ENCODE data around the gene TIMM8A. TPM values are rescaled to one million over a fixed set of nuclear protein-coding genes. Genes with fewer than 3 reads are reported as not detected.

The TIMM8A gene
- total and polyA plus RNA-seq, 2 of the 13 experiments (the other 11 are each of a cell fraction or from before 2014, with no cell fraction given), result 6.1 to 25.5 TPM

GRCh38 chrX:101370888-101371504 lies 22.5 kb upstream of the TIMM8A start:
- FAIRE-seq (no peak), ATAC-seq (no peak), DNase-seq (ENCODE audit: low spot score) (no peak)
- Histone ChIP-seq H4K20me1 (ENCODE audit: insufficient read depth, low read length) (no peaks in the 10 kb centered on the region), H3K79me2 (ENCODE audit: insufficient read depth, low read length) (no peaks in the 10 kb centered on the region), H3K4me1 (ENCODE audit: insufficient read depth, low read length) (no peaks in the 10 kb centered on the region), H3K4me3 (replicated peaks in 1 of 3; ENCODE audit: insufficient read depth in 1 of 3, low read depth in 2 of 3, low read length in 3 of 3) (no peak overlapping the region), H3K9ac (ENCODE audit: insufficient read depth, low read depth, low read length) (no peak overlapping the region), H2AFZ (ENCODE audit: low read length) (no peak overlapping the region), H3K27me3 (ENCODE audit: control insufficient read depth in 1 of 2, insufficient read depth in 2 of 2, low read length in 2 of 2) (no peaks in the 10 kb centered on the region), H3K27ac (ENCODE audit: extremely low read length, insufficient read depth, low read length) (no peak overlapping the region), H3K36me3 (replicated peaks in 1 of 2; ENCODE audit: control insufficient read depth in 1 of 2, insufficient read depth in 2 of 2, low read length in 2 of 2) (no peaks in the 10 kb centered on the region), H3K9me3 (ENCODE audit: low read length) (no peaks in the 10 kb centered on the region), H3K4me2 (ENCODE audit: low read depth, low read length) (no peak overlapping the region)
- ChIA-PET POLR2A (no interaction called here), CTCF (ENCODE audit: low intra/inter-chr PET ratio, low total read pairs) (no interaction called here)
- intact Hi-C loops (cut with micrococcal nuclease; ENCODE audit: unreplicated experiment) (no loop called here), in situ Hi-C loops (cut with HindIII; ENCODE audit: extremely low pct_ligation_motif_present, low pct_unique_long_range_greater_than_20kb) (no loop called here)
- BruUV-seq (replicated peaks), result no TSS peak
- 3% methylated on average over 3 of the region's 3 CpGs for WGBS (ENCODE audit: low lambda C conversion rate)
- no peak for TF ChIP-seq ZNF703 (CRISPR knock-in tag; IDR thresholded peaks at IDR 0.05; ENCODE audit: borderline replicate concordance)
- no peak for TF ChIP-seq ZNF780A (CRISPR knock-in tag; IDR thresholded peaks at IDR 0.05)
- TF ChIP-seq ZFAT (CRISPR knock-in tag; conservative IDR thresholded peaks at IDR 0.05), result no peak
- no peak for TF ChIP-seq ESRRA (CRISPR knock-in tag; IDR thresholded peaks at IDR 0.05; ENCODE audit: low read depth)
- no peak for TF ChIP-seq THAP7 (CRISPR knock-in tag; IDR thresholded peaks at IDR 0.05)
- TF ChIP-seq ZNF253 (CRISPR knock-in tag; IDR thresholded peaks at IDR 0.05; ENCODE audit: borderline replicate concordance), result no peak
- TF ChIP-seq AFF4 (CRISPR knock-in tag; IDR thresholded peaks at IDR 0.05), result no peak
- TF ChIP-seq ZNF672 (CRISPR knock-in tag; IDR thresholded peaks at IDR 0.05), result no peak
- TF ChIP-seq SRY (CRISPR knock-in tag; IDR thresholded peaks at IDR 0.05), result no peak
- no peak for TF ChIP-seq ZNF501 (CRISPR knock-in tag; IDR thresholded peaks at IDR 0.05)

All from HepG2 (cell line).